H9 (cell line): Measurements from ENCODE around the gene TRMT112. TPM values are rescaled to one million over a fixed set of nuclear protein-coding genes. Genes with fewer than 3 reads are reported as not detected.

Experiments used
- DNase-seq: peaks from one replicate; pipeline ENCODE4 v3.0.0-alpha.2; 2017
- H2AFZ ChIP-seq: one replicate; pipeline ENCODE4 v1.6.1; 2013; ENCODE audit warnings: mild to moderate bottlenecking, low read length, control low read depth, moderate library complexity
- H2AK5ac ChIP-seq: 2 replicates; pipeline ENCODE4 v1.6.1; 2013; ENCODE audit warnings: low read length, control low read depth, mixed read lengths; ENCODE audit not compliant: insufficient read length
- H2BK120ac ChIP-seq: one replicate; pipeline ENCODE4 v1.6.1; 2013; ENCODE audit warnings: low read depth, mild to moderate bottlenecking, low read length, control low read depth, inconsistent platforms; ENCODE audit not compliant: poor library complexity, severe bottlenecking
- H2BK12ac ChIP-seq: 2 replicates; pipeline ENCODE4 v1.6.1; 2013; ENCODE audit warnings: low read length, control low read depth, mixed read lengths, low read depth; ENCODE audit not compliant: insufficient read length
- H2BK15ac ChIP-seq: 2 replicates; pipeline ENCODE4 v1.6.1; 2013; ENCODE audit warnings: low read depth, low read length, control low read depth
- H2BK20ac ChIP-seq: one replicate; pipeline ENCODE4 v1.6.1; 2013; ENCODE audit warnings: low read depth, mild to moderate bottlenecking, low read length, control low read depth, inconsistent platforms; ENCODE audit not compliant: poor library complexity, severe bottlenecking
- H2BK5ac ChIP-seq: 2 replicates; pipeline ENCODE4 v1.6.1; 2013; ENCODE audit warnings: low read length, control low read depth, mixed read lengths; ENCODE audit not compliant: insufficient read length
- H3K14ac ChIP-seq: 2 replicates; pipeline ENCODE4 v1.6.1; 2013; ENCODE audit warnings: low read length, control low read depth; ENCODE audit not compliant: insufficient read depth
- H3K18ac ChIP-seq: 2 replicates; pipeline ENCODE4 v1.6.1; 2013; ENCODE audit warnings: low read depth, mild to moderate bottlenecking, mixed read lengths, low read length, control low read depth; ENCODE audit not compliant: insufficient read length
- H3K23ac ChIP-seq: 2 replicates; pipeline ENCODE4 v1.6.1; 2013; ENCODE audit warnings: low read length, control low read depth, mixed read lengths, low read depth; ENCODE audit not compliant: insufficient read length
- H3K23me2 ChIP-seq: 2 replicates; pipeline ENCODE4 v1.6.1; 2013; ENCODE audit warnings: low read depth, mild to moderate bottlenecking, mixed read lengths, low read length, control low read depth; ENCODE audit not compliant: insufficient read length, poor library complexity, severe bottlenecking
- H3K27ac ChIP-seq: 2 replicates; pipeline ENCODE4 v1.5.1; 2013; ENCODE audit warnings: low read length, control low read depth, mixed read lengths, low read depth; ENCODE audit not compliant: insufficient read length
- H3K27me3 ChIP-seq: 2 replicates; pipeline ENCODE4 v1.6.1; 2013; ENCODE audit warnings: low read length, control low read depth, inconsistent platforms; ENCODE audit not compliant: insufficient read depth
- H3K4ac ChIP-seq: 2 replicates; pipeline ENCODE4 v1.6.1; 2013; ENCODE audit warnings: low read depth, mild to moderate bottlenecking, control low read depth, inconsistent platforms, low read length, moderate library complexity
- H3K4me1 ChIP-seq: 2 replicates; pipeline ENCODE4 v1.6.1; 2013; ENCODE audit warnings: low read length, control low read depth, inconsistent platforms; ENCODE audit not compliant: insufficient read depth
- H3K4me2 ChIP-seq: 2 replicates; pipeline ENCODE4 v1.6.1; 2013; ENCODE audit warnings: low read length, control low read depth, mixed read lengths; ENCODE audit not compliant: insufficient read length, insufficient read depth
- H3K56ac ChIP-seq: 2 replicates; pipeline ENCODE4 v1.6.1; 2013; ENCODE audit warnings: low read depth, mild to moderate bottlenecking, mixed read lengths, low read length, control low read depth; ENCODE audit not compliant: insufficient read length
- H3K79me1 ChIP-seq: 2 replicates; pipeline ENCODE4 v1.6.1; 2013; ENCODE audit warnings: low read depth, mild to moderate bottlenecking, moderate library complexity, low read length, control low read depth, inconsistent platforms; ENCODE audit not compliant: insufficient read depth, poor library complexity, severe bottlenecking
- H3K79me2 ChIP-seq: 2 replicates; pipeline ENCODE4 v1.6.1; 2013; ENCODE audit warnings: low read length, control low read depth, inconsistent platforms; ENCODE audit not compliant: insufficient read depth
- H3K9ac ChIP-seq: 2 replicates; pipeline ENCODE4 v1.6.1; 2013; ENCODE audit warnings: low read length, control low read depth, mixed read lengths; ENCODE audit not compliant: insufficient read length; ENCODE audit errors: extremely low read depth
- H3K9me3 ChIP-seq: one replicate; pipeline ENCODE4 v1.6.1; 2013; ENCODE audit warnings: low read depth, low read length, inconsistent platforms; ENCODE audit not compliant: control insufficient read depth
- H3T11ph ChIP-seq: one replicate; pipeline ENCODE4 v1.6.1; 2013; ENCODE audit warnings: mild to moderate bottlenecking, low read length, control low read depth, inconsistent platforms
- H4K20me1 ChIP-seq: one replicate; pipeline ENCODE4 v1.6.1; 2013; ENCODE audit not compliant: control insufficient read depth, insufficient read length, insufficient read depth
- H4K5ac ChIP-seq: 2 replicates; pipeline ENCODE4 v1.6.1; 2013; ENCODE audit warnings: low read depth, mild to moderate bottlenecking, mixed read lengths, low read length, control low read depth; ENCODE audit not compliant: insufficient read length
- H4K8ac ChIP-seq: replicated peaks from 2 replicates; pipeline ENCODE4 v1.6.1; 2013; ENCODE audit warnings: low read length, control low read depth, mixed read lengths, low read depth; ENCODE audit not compliant: insufficient read length
- H4K91ac ChIP-seq: 2 replicates; pipeline ENCODE4 v1.6.1; 2013; ENCODE audit warnings: low read depth, mild to moderate bottlenecking, moderate library complexity, mixed read lengths, low read length, control low read depth; ENCODE audit not compliant: insufficient read length
- H3K27ac Mint-ChIP-seq, 3 experiments: 2 replicates in 2 of 3; 3 replicates in 1 of 3; pipeline ENCODE4 v1.8.0; 2020 to 2021; ENCODE audit warnings: mixed read lengths in 3 of 3, mild to moderate bottlenecking in 1 of 3, moderate library complexity in 1 of 3
- H3K27me3 Mint-ChIP-seq: 2 replicates; pipeline ENCODE4 v1.8.0; 2021; ENCODE audit warnings: low read depth, mild to moderate bottlenecking, moderate library complexity, mixed read lengths
- H3K36me3 Mint-ChIP-seq, 3 experiments: 2 replicates in 2 of 3; 3 replicates in 1 of 3; pipeline ENCODE4 v1.8.0; 2020 to 2021; ENCODE audit warnings: low read depth in 3 of 3, mixed read lengths in 3 of 3; ENCODE audit not compliant: insufficient read depth in 1 of 3
- H3K4me1 Mint-ChIP-seq, 2 experiments: 2 replicates each; pipeline ENCODE4 v1.8.0; 2020; ENCODE audit warnings: mixed read lengths in 2 of 2
- H3K4me3 Mint-ChIP-seq, 2 experiments: 2 replicates in 1 of 2; 3 replicates in 1 of 2; pipeline ENCODE4 v1.8.0; 2020 to 2021; ENCODE audit warnings: mild to moderate bottlenecking in 2 of 2, mixed read lengths in 2 of 2, moderate library complexity in 1 of 2
- H3K9me3 Mint-ChIP-seq, 2 experiments: 2 replicates in 1 of 2; 3 replicates in 1 of 2; pipeline ENCODE4 v1.8.0; 2020; ENCODE audit warnings: mild to moderate bottlenecking in 2 of 2, mixed read lengths in 2 of 2, moderate library complexity in 1 of 2
- WGBS: extraction: QIAGEN DNeasy Blood & Tissue Kit; methylation state at CpG from one replicate; pipeline ENCODE4 v1.1.7; 2013; ENCODE audit warnings: missing lambda C conversion rate, low lambda C conversion rate, mixed read lengths; ENCODE audit not compliant: insufficient read length; ENCODE audit errors: extremely low coverage; 5-methylcytosine and 5-hydroxymethylcytosine counted together
- total RNA-seq: library from RNA; stranded (reverse); gene quantifications from 2 replicates; pipeline ENCODE4 v1.2.1, GENCODE V29; 2021
- TF ChIP-seq, protein P1 (sequence below): fragments of 200-600 bp; sonication (generic); conservative IDR thresholded peaks from 3 replicates; pipeline ENCODE4 v1.8.0; 2021; ENCODE audit warnings: antibody characterized with exemption, mild to moderate bottlenecking

The TRMT112 gene
- total RNA-seq, 1 experiment from 2014 or later, result 315 TPM

- H2BK5ac ChIP-seq, result no peak overlapping the region
- H3K23me2 ChIP-seq, result peaks cover 15% of the 10 kb centered on the region
- H3K9ac ChIP-seq, result no peak overlapping the region
- Mint-ChIP-seq H3K4me1 (peaks cover 18 to 23% of the 10 kb centered on the region in 2 experiments), H3K27me3 (no peaks in the 10 kb centered on the region; the same call in 1 of the 2 replicates), H3K27ac (peak overlapping the region in 2 of 3 experiments; percentile 95 to 96; a peak in 4 of 7 replicates), H3K36me3 (peaks cover 16 to 45% (median 31%) of the 10 kb centered on the region in 3 experiments; a peak in 6 of 7 replicates), H3K4me3 (peak overlapping the region; percentile 97 to 99), H3K9me3 (no peaks in the 10 kb centered on the region)
- TF ChIP-seq, protein P1, sequence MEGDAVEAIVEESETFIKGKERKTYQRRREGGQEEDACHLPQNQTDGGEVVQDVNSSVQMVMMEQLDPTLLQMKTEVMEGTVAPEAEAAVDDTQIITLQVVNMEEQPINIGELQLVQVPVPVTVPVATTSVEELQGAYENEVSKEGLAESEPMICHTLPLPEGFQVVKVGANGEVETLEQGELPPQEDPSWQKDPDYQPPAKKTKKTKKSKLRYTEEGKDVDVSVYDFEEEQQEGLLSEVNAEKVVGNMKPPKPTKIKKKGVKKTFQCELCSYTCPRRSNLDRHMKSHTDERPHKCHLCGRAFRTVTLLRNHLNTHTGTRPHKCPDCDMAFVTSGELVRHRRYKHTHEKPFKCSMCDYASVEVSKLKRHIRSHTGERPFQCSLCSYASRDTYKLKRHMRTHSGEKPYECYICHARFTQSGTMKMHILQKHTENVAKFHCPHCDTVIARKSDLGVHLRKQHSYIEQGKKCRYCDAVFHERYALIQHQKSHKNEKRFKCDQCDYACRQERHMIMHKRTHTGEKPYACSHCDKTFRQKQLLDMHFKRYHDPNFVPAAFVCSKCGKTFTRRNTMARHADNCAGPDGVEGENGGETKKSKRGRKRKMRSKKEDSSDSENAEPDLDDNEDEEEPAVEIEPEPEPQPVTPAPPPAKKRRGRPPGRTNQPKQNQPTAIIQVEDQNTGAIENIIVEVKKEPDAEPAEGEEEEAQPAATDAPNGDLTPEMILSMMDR, result no peak
- H3T11ph ChIP-seq, result no peak overlapping the region
- H2BK15ac ChIP-seq, result no peak overlapping the region
- H3K27ac ChIP-seq, result no peak overlapping the region
- peaks cover 2% of the 10 kb centered on the region for H4K20me1 ChIP-seq
- no peak overlapping the region for H4K8ac ChIP-seq
- H3K79me1 ChIP-seq, result no peaks in the 10 kb centered on the region
- peak overlapping the region; percentile 29 for H3K4me2 ChIP-seq
- no peak overlapping the region for H2AFZ ChIP-seq
- H2BK120ac ChIP-seq, result no peak overlapping the region
- no peak overlapping the region for H3K18ac ChIP-seq
- no peaks in the 10 kb centered on the region for H3K9me3 ChIP-seq
- no peak overlapping the region for H2BK20ac ChIP-seq
- no peaks in the 10 kb centered on the region for H3K4me1 ChIP-seq
- H3K23ac ChIP-seq, result no peak overlapping the region
- H3K27me3 ChIP-seq, result no peaks in the 10 kb centered on the region
- no peaks in the 10 kb centered on the region for H3K79me2 ChIP-seq
- no peak overlapping the region for H2BK12ac ChIP-seq
- WGBS, result no CpG with 5 or more reads among the region's 23 CpGs
- H4K5ac ChIP-seq, result no peak overlapping the region
- H3K14ac ChIP-seq, result no peak overlapping the region
- no peak overlapping the region for H3K56ac ChIP-seq
- no peak overlapping the region for H4K91ac ChIP-seq
- DNase-seq, result no peak
- H2AK5ac ChIP-seq, result no peak overlapping the region
- no peak overlapping the region for H3K4ac ChIP-seq
Observed at GRCh38 chr11:64268025-64268892, 49.1 kb downstream of the TRMT112 start.
